Lower lobe of right lung (tissue), 2 donors: Measurements from ENCODE around the gene DCAF5. TPM values are rescaled to one million over a fixed set of nuclear protein-coding genes. Genes with fewer than 3 reads are reported as not detected.

Experiments used
- ATAC-seq, 2 donors: fragments of 200-7000 bp; cut with Tn5 transposase; one replicate each; pipeline ENCODE4 v1.9.1; 2020 to 2022; ENCODE audit warnings: mild to moderate bottlenecking in 2 of 2, moderate library complexity in 2 of 2
- DNase-seq: peaks from one replicate; pipeline ENCODE4 v3.0.0-alpha.2; 2020
- H3K27ac ChIP-seq: fragments of 200-600 bp; one replicate; pipeline ENCODE4 v1.8.0; 2022
- H3K27me3 ChIP-seq: fragments of 200-600 bp; one replicate; pipeline ENCODE4 v1.8.0; 2022; ENCODE audit warnings: low read depth
- H3K36me3 ChIP-seq: fragments of 200-600 bp; one replicate; pipeline ENCODE4 v1.8.0; 2022; ENCODE audit warnings: mild to moderate bottlenecking
- H3K4me1 ChIP-seq: fragments of 200-600 bp; one replicate; pipeline ENCODE4 v1.8.0; 2022
- H3K4me3 ChIP-seq: fragments of 200-600 bp; one replicate; pipeline ENCODE4 v1.8.0; 2022; ENCODE audit warnings: mild to moderate bottlenecking
- H3K9me3 ChIP-seq: fragments of 200-600 bp; one replicate; pipeline ENCODE4 v1.8.0; 2022
- intact Hi-C: fragments of 100-400 bp; cut with DNase I; formaldehyde crosslinking; loops from one replicate; pipeline ENCODE4 v1.11.0; 2022
- long read RNA-seq: library from polyadenylated mRNA; unstranded; transcript quantifications from one replicate; pipeline ENCODE4 v2.0.0, GENCODE V29; 2021
- total RNA-seq: library from RNA; stranded (reverse); fragmentation: NEBNext Ultra II Directional; extraction: Animal tissue kit (Norgen Biotek cat#: 25700); gene quantifications from one replicate; pipeline ENCODE4 v1.2.1, GENCODE V29; 2021
- TF ChIP-seq, protein P1 (sequence below): fragments of 200-600 bp; IDR thresholded peaks from one replicate; pipeline ENCODE4 v1.8.0; 2022; ENCODE audit warnings: antibody characterized with exemption, mild to moderate bottlenecking
- donor health status: DM: no; HTN: yes; CAD: no; lungs with severe emphysema.

Gene DCAF5, protein sequence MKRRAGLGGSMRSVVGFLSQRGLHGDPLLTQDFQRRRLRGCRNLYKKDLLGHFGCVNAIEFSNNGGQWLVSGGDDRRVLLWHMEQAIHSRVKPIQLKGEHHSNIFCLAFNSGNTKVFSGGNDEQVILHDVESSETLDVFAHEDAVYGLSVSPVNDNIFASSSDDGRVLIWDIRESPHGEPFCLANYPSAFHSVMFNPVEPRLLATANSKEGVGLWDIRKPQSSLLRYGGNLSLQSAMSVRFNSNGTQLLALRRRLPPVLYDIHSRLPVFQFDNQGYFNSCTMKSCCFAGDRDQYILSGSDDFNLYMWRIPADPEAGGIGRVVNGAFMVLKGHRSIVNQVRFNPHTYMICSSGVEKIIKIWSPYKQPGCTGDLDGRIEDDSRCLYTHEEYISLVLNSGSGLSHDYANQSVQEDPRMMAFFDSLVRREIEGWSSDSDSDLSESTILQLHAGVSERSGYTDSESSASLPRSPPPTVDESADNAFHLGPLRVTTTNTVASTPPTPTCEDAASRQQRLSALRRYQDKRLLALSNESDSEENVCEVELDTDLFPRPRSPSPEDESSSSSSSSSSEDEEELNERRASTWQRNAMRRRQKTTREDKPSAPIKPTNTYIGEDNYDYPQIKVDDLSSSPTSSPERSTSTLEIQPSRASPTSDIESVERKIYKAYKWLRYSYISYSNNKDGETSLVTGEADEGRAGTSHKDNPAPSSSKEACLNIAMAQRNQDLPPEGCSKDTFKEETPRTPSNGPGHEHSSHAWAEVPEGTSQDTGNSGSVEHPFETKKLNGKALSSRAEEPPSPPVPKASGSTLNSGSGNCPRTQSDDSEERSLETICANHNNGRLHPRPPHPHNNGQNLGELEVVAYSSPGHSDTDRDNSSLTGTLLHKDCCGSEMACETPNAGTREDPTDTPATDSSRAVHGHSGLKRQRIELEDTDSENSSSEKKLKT
- 54.5 TPM for total RNA-seq
- long read RNA-seq, full-length matches to known transcripts: 17 of 58 reads
- long read RNA-seq, partial matches to known transcripts: 2 of 58 reads
- long read RNA-seq, other reads (novel, unspliced or antisense): 39 of 58 reads

DNA sequence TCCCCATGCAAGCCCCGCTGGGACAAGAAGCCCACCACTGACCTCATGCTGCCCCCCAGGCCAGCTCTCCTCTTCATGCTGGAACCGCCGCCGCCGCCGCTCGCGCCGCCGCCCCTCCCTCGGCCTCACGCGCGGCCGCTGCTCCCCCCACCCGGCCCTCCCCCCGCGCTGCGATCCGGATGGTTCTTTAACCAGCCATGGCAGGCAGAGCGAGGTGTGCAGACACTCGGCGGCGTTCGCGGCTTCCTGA lies at the start of gene DCAF5:
TSS of gene DCAF5 (minus strand) at position 218 of the 250 bp plus-strand sequence. CDS start at position 77, 141 bp downstream.
- Histone ChIP-seq H3K36me3 (peaks cover 10% of the 10 kb centered on the region), H3K27ac (peak within 1 kb of the TSS; percentile 93), H3K9me3 (no peaks in the 10 kb centered on the region), H3K4me3 (peak within 1 kb of the TSS; percentile 75), H3K4me1 (peaks cover 35% of the 10 kb centered on the region), H3K27me3 (no peaks in the 10 kb centered on the region)
- intact Hi-C loops: no loop called here
- ATAC-seq (no peak), DNase-seq (peak; percentile 98)
- TF ChIP-seq, protein P1, sequence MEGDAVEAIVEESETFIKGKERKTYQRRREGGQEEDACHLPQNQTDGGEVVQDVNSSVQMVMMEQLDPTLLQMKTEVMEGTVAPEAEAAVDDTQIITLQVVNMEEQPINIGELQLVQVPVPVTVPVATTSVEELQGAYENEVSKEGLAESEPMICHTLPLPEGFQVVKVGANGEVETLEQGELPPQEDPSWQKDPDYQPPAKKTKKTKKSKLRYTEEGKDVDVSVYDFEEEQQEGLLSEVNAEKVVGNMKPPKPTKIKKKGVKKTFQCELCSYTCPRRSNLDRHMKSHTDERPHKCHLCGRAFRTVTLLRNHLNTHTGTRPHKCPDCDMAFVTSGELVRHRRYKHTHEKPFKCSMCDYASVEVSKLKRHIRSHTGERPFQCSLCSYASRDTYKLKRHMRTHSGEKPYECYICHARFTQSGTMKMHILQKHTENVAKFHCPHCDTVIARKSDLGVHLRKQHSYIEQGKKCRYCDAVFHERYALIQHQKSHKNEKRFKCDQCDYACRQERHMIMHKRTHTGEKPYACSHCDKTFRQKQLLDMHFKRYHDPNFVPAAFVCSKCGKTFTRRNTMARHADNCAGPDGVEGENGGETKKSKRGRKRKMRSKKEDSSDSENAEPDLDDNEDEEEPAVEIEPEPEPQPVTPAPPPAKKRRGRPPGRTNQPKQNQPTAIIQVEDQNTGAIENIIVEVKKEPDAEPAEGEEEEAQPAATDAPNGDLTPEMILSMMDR: no peak

DNA sequence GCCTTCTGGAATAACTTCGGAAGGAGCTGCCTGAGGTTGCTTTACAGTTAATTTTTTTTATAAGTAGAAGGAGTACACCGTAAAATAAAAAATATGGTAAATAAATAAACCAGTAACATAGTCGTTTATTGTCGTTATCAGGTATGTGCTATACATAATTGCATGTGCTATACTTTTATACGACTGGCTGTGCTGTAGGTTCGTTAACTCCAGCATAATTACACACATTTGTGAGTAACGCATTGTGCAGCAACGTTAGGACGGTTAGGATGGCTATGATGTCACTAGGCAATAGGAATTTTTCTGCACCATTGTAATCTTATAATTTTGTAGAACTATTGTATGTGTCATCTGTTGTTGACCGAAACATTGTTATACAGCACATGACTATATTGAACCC lies 46.9 kb upstream of the DCAF5 start:
- Histone ChIP-seq H3K4me3 (no peak overlapping the region), H3K27me3 (no peaks in the 10 kb centered on the region), H3K27ac (no peak overlapping the region), H3K36me3 (no peaks in the 10 kb centered on the region), H3K9me3 (no peaks in the 10 kb centered on the region), H3K4me1 (no peaks in the 10 kb centered on the region)
- no peak for ATAC-seq
- TF ChIP-seq, protein P1: no peak
- no peak for DNase-seq
- intact Hi-C loops: no loop called here

DNA sequence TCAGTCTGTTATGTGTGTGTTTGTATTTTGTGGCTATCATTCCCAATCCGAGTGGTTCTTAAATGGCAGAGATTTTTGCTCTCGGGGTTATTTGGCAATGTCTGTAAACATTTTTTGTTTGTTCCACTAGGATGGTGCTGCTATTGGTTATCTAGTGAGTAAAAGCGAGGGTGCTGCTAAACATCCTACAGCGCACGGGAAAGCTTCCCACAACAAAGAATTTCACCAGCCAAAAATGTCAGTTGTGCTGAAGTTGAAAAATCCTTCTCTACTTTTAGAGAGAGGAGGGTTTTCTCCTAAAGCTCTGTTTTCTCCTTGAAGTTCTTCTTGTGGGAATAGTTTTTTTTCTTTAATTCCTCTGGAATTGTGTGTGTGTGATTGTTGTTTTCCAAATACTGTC lies 40.8 kb upstream of the DCAF5 start:
- H3K9me3 ChIP-seq: no peaks in the 10 kb centered on the region
- no peak for DNase-seq
- H3K36me3 ChIP-seq: no peaks in the 10 kb centered on the region
- no peak for ATAC-seq
- no peak overlapping the region for H3K27ac ChIP-seq
- H3K4me3 ChIP-seq: no peak overlapping the region
- TF ChIP-seq, protein P1: no peak
- peaks cover 9% of the 10 kb centered on the region for H3K4me1 ChIP-seq
- H3K27me3 ChIP-seq: no peaks in the 10 kb centered on the region
- intact Hi-C loops: no loop called here

DNA sequence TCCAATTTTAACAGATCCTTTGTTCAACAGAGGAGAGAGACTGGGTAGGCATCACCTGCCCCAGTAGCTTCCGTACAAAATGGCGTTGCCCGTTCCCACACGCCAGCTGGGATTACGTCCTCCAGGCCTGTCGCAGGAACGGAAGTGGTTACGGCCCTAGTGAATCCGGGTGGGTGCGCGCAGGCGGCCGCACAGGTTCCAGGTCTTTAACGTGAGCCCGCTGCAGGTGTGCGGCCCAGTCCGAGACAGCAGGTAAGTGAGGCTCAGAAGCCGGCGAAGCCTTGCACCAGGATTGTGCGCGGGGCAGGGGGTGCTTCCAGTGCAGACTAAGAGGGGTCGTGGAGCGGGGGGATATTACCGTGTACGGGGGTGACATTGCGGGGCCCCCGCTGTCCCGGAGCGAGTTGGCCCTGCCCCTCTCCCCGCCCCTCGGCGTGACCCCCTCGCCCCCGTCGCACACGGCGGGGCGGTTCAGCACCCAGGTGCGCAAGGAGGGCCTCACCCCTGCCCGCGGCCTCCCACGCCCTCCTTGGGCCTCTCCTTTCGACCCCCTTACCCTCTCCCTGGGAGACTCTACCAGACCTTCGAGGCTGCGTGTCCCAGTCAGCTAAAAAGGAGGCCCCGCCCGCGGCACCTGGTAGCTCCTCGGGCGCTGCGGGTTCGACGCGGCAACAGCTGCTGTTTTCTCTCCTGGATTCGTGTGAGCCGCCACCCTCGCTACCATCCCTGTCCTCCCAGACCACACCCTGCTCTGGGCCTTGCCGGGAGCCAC lies 38.6 kb upstream of the DCAF5 start, which contains the start of gene EXD2:
TSS of gene EXD2 (plus strand) at position 159 of the 772 bp plus-strand sequence. CDS start 17,973 bp downstream, outside the sequence.
- no peaks in the 10 kb centered on the region for H3K36me3 ChIP-seq
- H3K4me3 ChIP-seq: peak within 1 kb of the TSS; percentile 87
- H3K27me3 ChIP-seq: no peaks in the 10 kb centered on the region
- peak; percentile 92 for DNase-seq
- H3K27ac ChIP-seq: peak within 1 kb of the TSS; percentile 89
- TF ChIP-seq, protein P1: no peak
- peaks cover 9% of the 10 kb centered on the region for H3K4me1 ChIP-seq
- intact Hi-C loops: no loop called here
- no peaks in the 10 kb centered on the region for H3K9me3 ChIP-seq
- ATAC-seq: peak; percentile 98 to 99

DNA sequence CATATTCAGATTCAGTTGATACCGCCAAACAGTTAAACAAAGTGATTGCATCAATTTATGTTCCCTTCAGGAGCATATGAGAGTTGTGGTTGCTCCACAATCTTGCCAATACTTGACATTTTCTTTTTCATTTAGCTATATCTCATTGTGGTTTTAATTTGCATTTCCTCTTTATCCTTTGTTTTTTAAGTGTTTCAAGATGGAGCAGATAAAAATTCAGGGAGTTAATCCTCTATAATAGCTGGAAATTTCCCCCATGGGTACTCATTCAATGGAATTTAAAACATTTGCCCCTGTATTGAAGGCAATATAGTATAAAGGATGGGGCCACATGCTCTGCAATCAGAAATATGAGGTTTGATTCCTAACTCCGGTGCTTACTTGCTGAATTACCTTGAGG lies 37.3 kb upstream of the DCAF5 start:
- DNase-seq: no peak
- Histone ChIP-seq H3K4me3 (no peak overlapping the region), H3K27ac (no peak overlapping the region), H3K4me1 (peaks cover 9% of the 10 kb centered on the region), H3K9me3 (no peaks in the 10 kb centered on the region), H3K27me3 (no peaks in the 10 kb centered on the region), H3K36me3 (no peaks in the 10 kb centered on the region)
- TF ChIP-seq, protein P1: no peak
- ATAC-seq: no peak
- intact Hi-C loops: no loop called here
